Mucosa of rectum (tissue), 2 donors: Measurements from ENCODE around the gene CCL4L2.
"Not testable (repeated sequence)": the region's sequence is repeated elsewhere in the genome, so short reads cannot be mapped to it uniquely, and the experiment has no call there.

Source experiments
- H3K27ac ChIP-seq, 2 donors: one replicate each; pipeline ENCODE4 v1.7.0; 2013; ENCODE audit warnings: inconsistent platforms in 2 of 2, low read depth in 2 of 2, low read length in 2 of 2
- H3K27me3 ChIP-seq, 2 donors: one replicate each; pipeline ENCODE4 v1.7.0; 2013; ENCODE audit warnings: low read length in 2 of 2; ENCODE audit not compliant: control insufficient read depth in 2 of 2, insufficient read depth in 2 of 2
- H3K36me3 ChIP-seq, 2 donors: one replicate each; pipeline ENCODE4 v1.7.0; 2013; ENCODE audit warnings: low read length in 2 of 2; ENCODE audit not compliant: control insufficient read depth in 2 of 2, insufficient read depth in 2 of 2
- H3K4me1 ChIP-seq, 2 donors: one replicate each; pipeline ENCODE4 v1.7.0; 2013; ENCODE audit warnings: low read length in 2 of 2, mild to moderate bottlenecking in 1 of 2; ENCODE audit not compliant: control insufficient read depth in 2 of 2, insufficient read depth in 2 of 2
- H3K4me3 ChIP-seq, 2 donors: one replicate each; pipeline ENCODE4 v1.7.0; 2013; ENCODE audit warnings: low read length in 2 of 2
- H3K9ac ChIP-seq, 2 donors: one replicate each; pipeline ENCODE4 v1.7.0; 2013; ENCODE audit warnings: low read length in 2 of 2, low read depth in 1 of 2, mild to moderate bottlenecking in 1 of 2
- H3K9me3 ChIP-seq, 2 donors: one replicate each; pipeline ENCODE4 v1.7.0; 2013; ENCODE audit warnings: low read length in 2 of 2; ENCODE audit not compliant: control insufficient read depth in 2 of 2
- donor health status: healthy.
- donor health status: Normal muscosa, but diverticular disease.

The CCL4L2 gene

GRCh38 chr17:36196131-36196486, 14.8 kb upstream of the CCL4L2 start:
- H3K9me3 ChIP-seq, result no peaks in the 10 kb centered on the region
- no peaks in the 10 kb centered on the region for H3K4me1 ChIP-seq
- no peak overlapping the region for H3K4me3 ChIP-seq
- no peak overlapping the region for H3K9ac ChIP-seq
- peaks cover 0 to 2% of the 10 kb centered on the region in 2 donors for H3K27me3 ChIP-seq
- no peaks in the 10 kb centered on the region for H3K36me3 ChIP-seq
- H3K27ac ChIP-seq, result no peak overlapping the region

- no peak overlapping the region for H3K4me3 ChIP-seq
- H3K9me3 ChIP-seq, result no peaks in the 10 kb centered on the region
- no peaks in the 10 kb centered on the region for H3K4me1 ChIP-seq
- peaks cover 0 to 2% of the 10 kb centered on the region in 2 donors for H3K27me3 ChIP-seq
- no peak overlapping the region for H3K9ac ChIP-seq
- no peak overlapping the region for H3K27ac ChIP-seq
- H3K36me3 ChIP-seq, result no peaks in the 10 kb centered on the region
Measured at GRCh38 chr17:36197387-36197703, 13.5 kb upstream of the CCL4L2 start.

- Histone ChIP-seq H3K4me3 (no peak overlapping the region), H3K27ac (no peak overlapping the region), H3K9ac (no peak overlapping the region), H3K4me1 (no peaks in the 10 kb centered on the region), H3K27me3 (peaks cover 0 to 2% of the 10 kb centered on the region in 2 donors), H3K9me3 (no peaks in the 10 kb centered on the region), H3K36me3 (no peaks in the 10 kb centered on the region)
Measured at GRCh38 chr17:36198831-36199465, 11.9 kb upstream of the CCL4L2 start.

- not testable (repeated sequence) for H3K27ac ChIP-seq, H3K36me3 ChIP-seq, H3K9ac ChIP-seq, H3K4me1 ChIP-seq, H3K27me3 ChIP-seq, H3K4me3 ChIP-seq, H3K9me3 ChIP-seq
Measured at GRCh38 chr17:36201102-36201501, 9.8 kb upstream of the CCL4L2 start.

GRCh38 chr17:36201506-36201905, 9.4 kb upstream of the CCL4L2 start:
- not testable (repeated sequence) for H3K27ac ChIP-seq, H3K4me3 ChIP-seq, H3K36me3 ChIP-seq, H3K4me1 ChIP-seq, H3K9me3 ChIP-seq, H3K9ac ChIP-seq, H3K27me3 ChIP-seq

- Histone ChIP-seq H3K36me3 (no peaks in the 10 kb centered on the region), H3K9ac (no peak overlapping the region), H3K9me3 (no peaks in the 10 kb centered on the region), H3K4me1 (no peaks in the 10 kb centered on the region), H3K4me3 (no peak overlapping the region), H3K27me3 (no peaks in the 10 kb centered on the region), H3K27ac (no peak overlapping the region)
Measured at GRCh38 chr17:36203335-36203734, 7.5 kb upstream of the CCL4L2 start.

GRCh38 chr17:36204724-36205500, 6.0 kb upstream of the CCL4L2 start:
- Histone ChIP-seq H3K36me3 (no peaks in the 10 kb centered on the region), H3K27me3 (no peaks in the 10 kb centered on the region), H3K27ac (no peak overlapping the region), H3K4me3 (no peak overlapping the region), H3K4me1 (no peaks in the 10 kb centered on the region), H3K9me3 (no peaks in the 10 kb centered on the region), H3K9ac (no peak overlapping the region)

- no peaks in the 10 kb centered on the region for H3K27me3 ChIP-seq
- no peak overlapping the region for H3K27ac ChIP-seq
- H3K9me3 ChIP-seq, result no peaks in the 10 kb centered on the region
- H3K36me3 ChIP-seq, result no peaks in the 10 kb centered on the region
- no peaks in the 10 kb centered on the region for H3K4me1 ChIP-seq
- H3K4me3 ChIP-seq, result no peak overlapping the region
- H3K9ac ChIP-seq, result no peak overlapping the region
Measured at GRCh38 chr17:36205637-36206485, 5.0 kb upstream of the CCL4L2 start.

GRCh38 chr17:36206486-36206821, 4.4 kb upstream of the CCL4L2 start:
- not testable (repeated sequence) for H3K9ac ChIP-seq, H3K9me3 ChIP-seq, H3K36me3 ChIP-seq, H3K27ac ChIP-seq, H3K4me3 ChIP-seq, H3K4me1 ChIP-seq, H3K27me3 ChIP-seq

- not testable (repeated sequence) for H3K27me3 ChIP-seq, H3K4me3 ChIP-seq, H3K9me3 ChIP-seq, H3K36me3 ChIP-seq, H3K4me1 ChIP-seq, H3K27ac ChIP-seq, H3K9ac ChIP-seq
Measured at GRCh38 chr17:36207383-36207782, 3.5 kb upstream of the CCL4L2 start.
